OCI-LY7 (cell line): ENCODE data around the gene LIN28A. TPM values are rescaled to one million over a fixed set of nuclear protein-coding genes. Genes with fewer than 3 reads are reported as not detected.

Experiments used
- BruUV-seq: library from RNA; stranded (reverse); fragments of 400-500 nt; replicated peaks from 2 replicates; lab custom pipeline; 2021; lab: Mats Ljungman, UMichigan
- CTCF ChIA-PET: fragments of 300-600 bp; sonication (Branson Sonifier 250); formaldehyde crosslinking; loops from one replicate; lab custom pipeline; 2022; ENCODE audit warnings: antibody characterized with exemption; ENCODE audit not compliant: unreplicated experiment; lab: Charles Lee
- POLR2A ChIA-PET: fragments of 300-600 bp; sonication (Branson Sonifier 250); formaldehyde crosslinking; loops from one replicate; lab custom pipeline; 2022; ENCODE audit warnings: antibody characterized with exemption; lab: Charles Lee
- DNase-seq: peaks from one replicate; pipeline ENCODE4 v3.0.0-alpha.2; 2015; ENCODE audit warnings: low spot score
- H2AFZ ChIP-seq: fragments of 200-600 bp; sonication (generic), shearing (Covaris generic); 2 replicates; pipeline ENCODE4 v1.6.1; 2014; ENCODE audit warnings: mild to moderate bottlenecking, antibody characterized with exemption, low read length, moderate library complexity
- H3K27ac ChIP-seq: fragments of 200-600 bp; sonication (generic); 2 replicates; pipeline ENCODE4 v1.5.1; 2014; ENCODE audit warnings: mixed run types, low read depth, mild to moderate bottlenecking, moderate library complexity, low read length, inconsistent platforms; ENCODE audit not compliant: poor library complexity, severe bottlenecking
- H3K36me3 ChIP-seq: fragments of 200-600 bp; sonication (generic); 2 replicates; pipeline ENCODE4 v1.6.1; 2014; ENCODE audit warnings: mild to moderate bottlenecking, antibody characterized with exemption, low read length, moderate library complexity, mixed read lengths; ENCODE audit not compliant: insufficient read depth
- H3K4me1 ChIP-seq: fragments of 200-600 bp; sonication (generic); 2 replicates; pipeline ENCODE4 v1.5.1; 2014; ENCODE audit warnings: mild to moderate bottlenecking, low read length; ENCODE audit not compliant: insufficient read depth, poor library complexity, severe bottlenecking
- H3K4me2 ChIP-seq: fragments of 200-600 bp; sonication (generic); 2 replicates; pipeline ENCODE4 v1.6.1; 2014; ENCODE audit warnings: mild to moderate bottlenecking, low read length
- H3K4me3 ChIP-seq: fragments of 200-600 bp; sonication (generic); 2 replicates; pipeline ENCODE4 v1.5.1; 2014; ENCODE audit warnings: mild to moderate bottlenecking, low read depth, low read length; ENCODE audit not compliant: poor library complexity, severe bottlenecking
- H3K79me2 ChIP-seq: fragments of 200-600 bp; sonication (generic); 2 replicates; pipeline ENCODE4 v1.6.1; 2016; ENCODE audit warnings: low read depth, mild to moderate bottlenecking, low read length, moderate library complexity, mixed read lengths; ENCODE audit not compliant: insufficient read depth
- H3K9me2 ChIP-seq: fragments of 200-600 bp; sonication (generic); 2 replicates; pipeline ENCODE4 v1.6.1; 2016; ENCODE audit warnings: mild to moderate bottlenecking, low read length, mixed read lengths; ENCODE audit not compliant: insufficient read depth
- H3K9me3 ChIP-seq: fragments of 200-600 bp; sonication (generic); 2 replicates; pipeline ENCODE4 v1.6.1; 2014; ENCODE audit warnings: mild to moderate bottlenecking, mixed run types, low read length, mixed read lengths
- H4K20me1 ChIP-seq: fragments of 200-600 bp; sonication (generic); 2 replicates; pipeline ENCODE4 v1.6.1; 2014; ENCODE audit warnings: mild to moderate bottlenecking, antibody characterized with exemption, low read length, moderate library complexity, mixed read lengths; ENCODE audit not compliant: insufficient read depth
- CTCF ChIP-seq: fragments of 200-600 bp; sonication (generic); conservative IDR thresholded peaks from 2 replicates; pipeline ENCODE4 v1.5.1; 2014; ENCODE audit warnings: mild to moderate bottlenecking, antibody characterized with exemption, low read length, moderate library complexity, mixed read lengths
- EZH2phosphoT487 ChIP-seq: fragments of 200-600 bp; sonication (generic); IDR thresholded peaks from 2 replicates; pipeline ENCODE4 v1.6.1; 2018; ENCODE audit warnings: low read depth, borderline replicate concordance, mild to moderate bottlenecking, mixed run types, antibody characterized with exemption, low read length, moderate library complexity, mixed read lengths
- intact Hi-C: fragments of 100-400 bp; cut with micrococcal nuclease; formaldehyde crosslinking; loops from one replicate; pipeline ENCODE4 v1.10.0; 2022; ENCODE audit not compliant: unreplicated experiment
- total RNA-seq, 2 experiments: library from RNA; depleted of rRNA in 1 of 2; stranded (reverse); fragments of >200 nt in 1 of 2; shearing (Covaris generic) in 1 of 2; gene quantifications; 2 replicates each; pipeline ENCODE4 v1.2.3, GENCODE V29; 2014 to 2022

Gene LIN28A
- total RNA-seq, 2 experiments from 2014 or later, result not detected

GRCh38 chr1:26468911-26469310 is 58.3 kb downstream of the LIN28A start:
- no peak for TF ChIP-seq EZH2phosphoT487
- TF ChIP-seq CTCF, result no peak
- ChIA-PET POLR2A (interaction anchor here (0.6 kb wide), 1 partner anchor 214 kb away, joined by 8 read pairs; no protein-coding TSS in a partner anchor), CTCF (no interaction called here)
- no peak overlapping the region for H3K4me2 ChIP-seq
- no peak overlapping the region for H3K27ac ChIP-seq
- intact Hi-C loops, result no loop called here
- peaks cover 28% of the 10 kb centered on the region for H3K4me1 ChIP-seq
- no TSS peak for BruUV-seq
- no peaks in the 10 kb centered on the region for H3K9me2 ChIP-seq
- peaks cover 10% of the 10 kb centered on the region for H3K79me2 ChIP-seq
- H2AFZ ChIP-seq, result no peak overlapping the region
- H4K20me1 ChIP-seq, result peaks cover 8% of the 10 kb centered on the region
- no peak overlapping the region for H3K4me3 ChIP-seq
- H3K36me3 ChIP-seq, result peaks cover 77% of the 10 kb centered on the region
- H3K9me3 ChIP-seq, result no peaks in the 10 kb centered on the region
- no peak for DNase-seq

- ChIA-PET CTCF (interaction anchor here (0.6 kb wide), 1 partner anchor 565 kb away, joined by 3 read pairs; no protein-coding TSS in a partner anchor), POLR2A (interaction anchor here (0.6 to 1.4 kb wide), 3 partner anchors 31 to 214 kb away, joined by 4 to 8 read pairs (median 5); partner anchors contain the start of gene DHDDS)
- peaks cover 34% of the 10 kb centered on the region for H3K4me1 ChIP-seq
- no peak for DNase-seq
- TF ChIP-seq EZH2phosphoT487 (no peak), CTCF (no peak)
- intact Hi-C loops, result no loop called here
- H3K4me3 ChIP-seq, result no peak overlapping the region
- no peaks in the 10 kb centered on the region for H3K9me3 ChIP-seq
- H3K79me2 ChIP-seq, result peaks cover 16% of the 10 kb centered on the region
- H3K27ac ChIP-seq, result no peak overlapping the region
- peaks cover 15% of the 10 kb centered on the region for H4K20me1 ChIP-seq
- H3K36me3 ChIP-seq, result peaks cover 77% of the 10 kb centered on the region
- BruUV-seq, result no TSS peak
- H2AFZ ChIP-seq, result no peak overlapping the region
- H3K4me2 ChIP-seq, result peak overlapping the region; percentile 89; the same call in 1 of the 2 replicates
- no peaks in the 10 kb centered on the region for H3K9me2 ChIP-seq
These were observed 58.9 kb downstream of the LIN28A start for GRCh38 chr1:26469558-26469957.

GRCh38 chr1:26470878-26471497 is 60.4 kb downstream of the LIN28A start:
- H2AFZ ChIP-seq, result no peak overlapping the region
- ChIA-PET POLR2A (interaction anchor here (0.6 to 1.4 kb wide), 6 partner anchors 16 to 39 kb away, joined by 3 to 6 read pairs (median 4); partner anchors contain the start of gene DHDDS), CTCF (interaction anchor here (0.6 kb wide), 1 partner anchor 53 kb away, joined by 3 read pairs; no protein-coding TSS in a partner anchor)
- peaks cover 43% of the 10 kb centered on the region for H3K4me1 ChIP-seq
- H3K4me2 ChIP-seq, result peak overlapping the region; percentile 89
- no peaks in the 10 kb centered on the region for H3K9me2 ChIP-seq
- BruUV-seq, result TSS peak; percentile 45
- no peaks in the 10 kb centered on the region for H3K9me3 ChIP-seq
- H4K20me1 ChIP-seq, result peaks cover 18% of the 10 kb centered on the region
- DNase-seq, result peak; percentile 56
- intact Hi-C loops, result loop anchor here (2.0 to 5.0 kb wide), 2 partner anchors 38 to 184 kb away; partner anchors contain the start of gene DHDDS
- H3K79me2 ChIP-seq, result peaks cover 20% of the 10 kb centered on the region
- peak overlapping the region; percentile 96 for H3K4me3 ChIP-seq
- H3K27ac ChIP-seq, result peak overlapping the region; percentile 95
- H3K36me3 ChIP-seq, result peaks cover 71% of the 10 kb centered on the region
- TF ChIP-seq EZH2phosphoT487 (no peak), CTCF (no peak)
